HepG2 (cell line): ENCODE results near the gene SLC7A8. TPM values are rescaled to one million over a fixed set of nuclear protein-coding genes. Genes with fewer than 3 reads are reported as not detected.

ENCODE experiments used
- ARNTL ChIP-seq: sonication (generic); formaldehyde crosslinking; IDR thresholded peaks from 2 replicates; pipeline ENCODE4 v1.4.0; 2020; ENCODE audit warnings: mild to moderate bottlenecking, missing genetic modification reagents
- CCAR2 ChIP-seq: fragments of 200-400 bp; formaldehyde crosslinking; optimal IDR thresholded peaks from 2 replicates; pipeline ENCODE3; 2018; ENCODE audit warnings: low read depth, mild to moderate bottlenecking, low read length, moderate library complexity
- ELF4 ChIP-seq: sonication (generic); formaldehyde crosslinking; IDR thresholded peaks from 2 replicates; pipeline ENCODE4 v1.5.0; 2020; ENCODE audit warnings: missing genetic modification reagents, mild to moderate bottlenecking, moderate library complexity, borderline replicate concordance
- FIP1L1 ChIP-seq: fragments of 200-400 bp; formaldehyde crosslinking; IDR thresholded peaks from 2 replicates; pipeline ENCODE4 v1.6.1; 2018; ENCODE audit warnings: low read depth, mild to moderate bottlenecking, low read length, moderate library complexity, borderline replicate concordance; ENCODE audit not compliant: insufficient read depth
- FOXK2 ChIP-seq: fragments of 450-650 bp; IDR thresholded peaks from 2 replicates; pipeline ENCODE4 v1.6.1; 2016
- HOXA9 ChIP-seq: sonication (generic); formaldehyde crosslinking; IDR thresholded peaks from 2 replicates; pipeline ENCODE4 v1.8.1; 2022; ENCODE audit warnings: missing genetic modification reagents, mild to moderate bottlenecking, moderate library complexity, borderline replicate concordance
- JUN ChIP-seq: sonication (generic); formaldehyde crosslinking; IDR thresholded peaks from 2 replicates; pipeline ENCODE4 v1.4.0; 2020; ENCODE audit warnings: mild to moderate bottlenecking, missing genetic modification reagents
- KLF15 ChIP-seq: sonication (generic); formaldehyde crosslinking; IDR thresholded peaks from 2 replicates; pipeline ENCODE4 v1.8.1; 2023; ENCODE audit warnings: borderline replicate concordance, mild to moderate bottlenecking, inconsistent platforms, missing genetic modification reagents, mixed read lengths
- MTA1 ChIP-seq: sonication (generic); formaldehyde crosslinking; IDR thresholded peaks from 2 replicates; pipeline ENCODE4 v1.4.0; 2020; ENCODE audit warnings: missing genetic modification reagents, mild to moderate bottlenecking, borderline replicate concordance
- NCOR1 ChIP-seq: fragments of 200-600 bp; sonication (generic); IDR thresholded peaks from 2 replicates; pipeline ENCODE4 v1.7.0; 2017; ENCODE audit warnings: antibody characterized with exemption, low read length, borderline replicate concordance
- PAF1 ChIP-seq: IDR thresholded peaks from 2 replicates; pipeline ENCODE4 v1.6.1; 2016; ENCODE audit warnings: missing genetic modification reagents, missing compliant biosample characterization
- POGZ ChIP-seq: sonication (generic); formaldehyde crosslinking; IDR thresholded peaks from 2 replicates; pipeline ENCODE4 v1.4.0; 2020; ENCODE audit warnings: mild to moderate bottlenecking, missing genetic modification reagents
- RBM22 ChIP-seq: fragments of 200-400 bp; formaldehyde crosslinking; optimal IDR thresholded peaks from 2 replicates; pipeline ENCODE3; 2017; ENCODE audit warnings: mild to moderate bottlenecking, low read length, moderate library complexity
- ZBTB7B ChIP-seq: sonication (generic); formaldehyde crosslinking; IDR thresholded peaks from 2 replicates; pipeline ENCODE4 v1.4.0; 2020; ENCODE audit warnings: missing genetic modification reagents
- ZNF232 ChIP-seq: sonication (generic); formaldehyde crosslinking; IDR thresholded peaks from 2 replicates; pipeline ENCODE4 v1.4.0; 2020; ENCODE audit warnings: missing genetic modification reagents, borderline replicate concordance
- ZNF326 ChIP-seq: sonication (generic); formaldehyde crosslinking; IDR thresholded peaks from 2 replicates; pipeline ENCODE4 v1.4.0; 2020; ENCODE audit warnings: missing genetic modification reagents, borderline replicate concordance
- ZNF329 ChIP-seq: sonication (generic); formaldehyde crosslinking; IDR thresholded peaks from 2 replicates; pipeline ENCODE4 v1.9.0; 2021; ENCODE audit warnings: low read depth, mild to moderate bottlenecking, missing genetic modification reagents
- ZNF382 ChIP-seq: sonication (generic); formaldehyde crosslinking; IDR thresholded peaks from 2 replicates; pipeline ENCODE4 v1.5.0; 2020; ENCODE audit warnings: missing genetic modification reagents, mild to moderate bottlenecking, borderline replicate concordance
- polyA plus RNA-seq, 8 experiments: library from polyadenylated mRNA; depleted of rRNA in 3 of 8; stranded (reverse) in 7 of 8; unstranded in 1 of 8; fragments of >200 nt; fragmentation: Illumina TruSeq in 4 of 8; extraction: Trizol in 4 of 8; gene quantifications; 2 replicates each; pipeline versions ENCODE4 v1.2.1 to v1.2.3, GENCODE V29; 2011 to 2016; ENCODE audit warnings: low read depth in 4 of 8, missing spikeins in 1 of 8, mixed read lengths in 1 of 8; ENCODE audit not compliant: insufficient read depth in 1 of 8
- total RNA-seq, 5 experiments: library from RNA; depleted of rRNA; stranded (reverse); fragments of >200 nt; fragmentation: Illumina TruSeq; extraction: Trizol; gene quantifications; 2 replicates each; pipeline ENCODE4 v1.2.3, GENCODE V29; 2016; ENCODE audit warnings: low read depth in 1 of 5
- TF ChIP-seq, protein P1 (sequence below): sonication (generic); formaldehyde crosslinking; IDR thresholded peaks from 2 replicates; pipeline ENCODE4 v1.8.1; 2023; ENCODE audit warnings: mild to moderate bottlenecking, moderate library complexity, missing genetic modification reagents
- TF ChIP-seq, protein P2 (sequence below): sonication (generic); formaldehyde crosslinking; IDR thresholded peaks from 2 replicates; pipeline ENCODE4 v1.5.0; 2020; ENCODE audit warnings: mild to moderate bottlenecking, missing genetic modification reagents, borderline replicate concordance
- TF ChIP-seq, protein P3 (sequence below): sonication (generic); formaldehyde crosslinking; conservative IDR thresholded peaks from 2 replicates; pipeline ENCODE4 v1.4.0; 2020; ENCODE audit warnings: missing genetic modification reagents
- TF ChIP-seq, protein P4 (sequence below): sonication (generic); formaldehyde crosslinking; IDR thresholded peaks from 2 replicates; pipeline ENCODE4 v1.5.0; 2020; ENCODE audit warnings: missing genetic modification reagents
- TF ChIP-seq, protein P5 (sequence below): sonication (generic); formaldehyde crosslinking; IDR thresholded peaks from 2 replicates; pipeline ENCODE4 v1.8.0; 2022; ENCODE audit warnings: mild to moderate bottlenecking, missing genetic modification reagents, borderline replicate concordance

Gene SLC7A8
- total and polyA plus RNA-seq, 2 of the 13 experiments (the other 11 are each of a cell fraction or from before 2014, with no cell fraction given): 0.25 TPM; not detected in 1

DNA sequence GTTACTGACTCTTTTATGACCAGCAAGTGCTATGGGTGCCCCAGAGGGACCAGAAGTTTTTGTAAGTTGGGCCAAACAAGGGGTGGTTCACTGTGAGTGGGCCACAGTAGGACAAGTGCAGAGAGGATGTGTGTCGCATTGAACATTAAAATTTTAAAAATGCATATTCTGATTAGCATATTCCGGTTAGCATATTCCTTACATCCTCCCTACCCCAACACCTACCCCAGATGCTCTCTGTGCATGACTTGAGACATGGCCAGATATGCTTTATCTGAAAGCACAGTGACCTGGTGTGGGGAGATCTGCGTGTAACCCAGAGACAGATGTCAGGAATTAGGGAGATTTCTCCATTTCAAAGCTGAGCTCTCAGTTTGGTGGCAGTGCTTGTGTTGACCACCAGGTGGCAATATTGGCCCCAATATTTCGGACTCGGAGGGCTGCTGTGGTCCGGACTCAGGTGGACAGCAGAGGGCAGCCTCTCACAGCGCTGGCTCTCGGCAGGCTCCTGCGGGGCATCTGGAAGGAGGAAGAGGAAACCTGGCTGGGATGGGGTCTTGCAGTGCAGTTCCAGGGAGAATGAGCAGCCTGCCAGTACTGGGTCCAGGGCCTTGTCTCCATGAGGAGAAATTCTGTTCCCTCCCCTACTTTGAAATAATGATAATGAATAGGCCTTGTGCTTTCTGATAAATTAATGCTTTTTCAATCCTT, 62.8 kb downstream of the SLC7A8 start (continued):
- TF ChIP-seq, protein P1, sequence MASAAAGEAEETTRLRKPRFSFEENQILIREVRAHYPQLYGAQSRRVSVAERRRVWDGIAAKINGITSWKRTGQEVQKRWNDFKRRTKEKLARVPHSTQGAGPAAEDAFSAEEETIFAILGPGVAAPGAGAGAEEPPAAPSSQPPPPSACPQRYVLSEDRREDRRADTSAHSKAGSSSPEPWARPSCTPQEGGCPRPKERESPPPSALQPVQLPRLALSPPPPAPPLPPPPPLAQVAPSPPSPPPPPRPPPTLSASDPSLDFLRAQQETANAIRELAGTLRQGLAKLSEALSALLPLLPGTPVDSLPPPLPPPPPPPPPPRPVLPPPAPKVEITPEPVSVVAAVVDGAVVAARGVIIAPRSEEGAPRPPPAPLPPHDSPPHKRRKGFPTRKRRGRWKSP (CRISPR knock-in tag): peak; percentile 88
- TF ChIP-seq, protein P2, sequence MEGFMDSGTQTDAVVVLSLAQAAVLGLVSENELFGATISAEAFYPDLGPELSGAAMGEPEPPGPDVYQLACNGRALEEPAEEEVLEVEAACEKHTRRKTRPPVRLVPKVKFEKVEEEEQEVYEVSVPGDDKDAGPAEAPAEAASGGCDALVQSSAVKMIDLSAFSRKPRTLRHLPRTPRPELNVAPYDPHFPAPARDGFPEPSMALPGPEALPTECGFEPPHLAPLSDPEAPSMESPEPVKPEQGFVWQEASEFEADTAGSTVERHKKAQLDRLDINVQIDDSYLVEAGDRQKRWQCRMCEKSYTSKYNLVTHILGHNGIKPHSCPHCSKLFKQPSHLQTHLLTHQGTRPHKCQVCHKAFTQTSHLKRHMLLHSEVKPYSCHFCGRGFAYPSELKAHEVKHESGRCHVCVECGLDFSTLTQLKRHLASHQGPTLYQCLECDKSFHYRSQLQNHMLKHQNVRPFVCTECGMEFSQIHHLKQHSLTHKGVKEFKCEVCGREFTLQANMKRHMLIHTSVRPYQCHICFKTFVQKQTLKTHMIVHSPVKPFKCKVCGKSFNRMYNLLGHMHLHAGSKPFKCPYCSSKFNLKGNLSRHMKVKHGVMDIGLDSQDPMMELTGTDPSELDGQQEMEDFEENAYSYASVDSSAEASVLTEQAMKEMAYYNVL (CRISPR knock-in tag): no peak; the same call in 1 of the 2 replicates
- TF ChIP-seq FOXK2: no peak
- TF ChIP-seq, protein P3, sequence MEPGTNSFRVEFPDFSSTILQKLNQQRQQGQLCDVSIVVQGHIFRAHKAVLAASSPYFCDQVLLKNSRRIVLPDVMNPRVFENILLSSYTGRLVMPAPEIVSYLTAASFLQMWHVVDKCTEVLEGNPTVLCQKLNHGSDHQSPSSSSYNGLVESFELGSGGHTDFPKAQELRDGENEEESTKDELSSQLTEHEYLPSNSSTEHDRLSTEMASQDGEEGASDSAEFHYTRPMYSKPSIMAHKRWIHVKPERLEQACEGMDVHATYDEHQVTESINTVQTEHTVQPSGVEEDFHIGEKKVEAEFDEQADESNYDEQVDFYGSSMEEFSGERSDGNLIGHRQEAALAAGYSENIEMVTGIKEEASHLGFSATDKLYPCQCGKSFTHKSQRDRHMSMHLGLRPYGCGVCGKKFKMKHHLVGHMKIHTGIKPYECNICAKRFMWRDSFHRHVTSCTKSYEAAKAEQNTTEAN (CRISPR knock-in tag): no peak
- no peak for TF ChIP-seq CCAR2
- TF ChIP-seq NCOR1: no peak
- no peak for TF ChIP-seq KLF15 (CRISPR knock-in tag)
- no peak for TF ChIP-seq HOXA9
- TF ChIP-seq FIP1L1: no peak
- no peak for TF ChIP-seq MTA1
- TF ChIP-seq, protein P4, sequence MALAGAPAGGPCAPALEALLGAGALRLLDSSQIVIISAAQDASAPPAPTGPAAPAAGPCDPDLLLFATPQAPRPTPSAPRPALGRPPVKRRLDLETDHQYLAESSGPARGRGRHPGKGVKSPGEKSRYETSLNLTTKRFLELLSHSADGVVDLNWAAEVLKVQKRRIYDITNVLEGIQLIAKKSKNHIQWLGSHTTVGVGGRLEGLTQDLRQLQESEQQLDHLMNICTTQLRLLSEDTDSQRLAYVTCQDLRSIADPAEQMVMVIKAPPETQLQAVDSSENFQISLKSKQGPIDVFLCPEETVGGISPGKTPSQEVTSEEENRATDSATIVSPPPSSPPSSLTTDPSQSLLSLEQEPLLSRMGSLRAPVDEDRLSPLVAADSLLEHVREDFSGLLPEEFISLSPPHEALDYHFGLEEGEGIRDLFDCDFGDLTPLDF: no peak
- TF ChIP-seq ZNF382 (CRISPR knock-in tag): no peak
- no peak for TF ChIP-seq ELF4 (CRISPR knock-in tag)
- TF ChIP-seq POGZ: 0 out of 2 replicates have a peak, but pooled peaks have one; percentile 33
- no peak; the same call in 1 of the 2 replicates for TF ChIP-seq ZNF329 (CRISPR knock-in tag)
- no peak for TF ChIP-seq PAF1 (CRISPR knock-in tag)
- no peak for TF ChIP-seq ARNTL
- no peak for TF ChIP-seq JUN (CRISPR knock-in tag)
- peak; percentile 65; the same call in 1 of the 2 replicates for TF ChIP-seq ZNF232
- TF ChIP-seq ZNF326: no peak
- peak; percentile 90 for TF ChIP-seq ZBTB7B (CRISPR knock-in tag)
- TF ChIP-seq RBM22: no peak
- TF ChIP-seq, protein P5, sequence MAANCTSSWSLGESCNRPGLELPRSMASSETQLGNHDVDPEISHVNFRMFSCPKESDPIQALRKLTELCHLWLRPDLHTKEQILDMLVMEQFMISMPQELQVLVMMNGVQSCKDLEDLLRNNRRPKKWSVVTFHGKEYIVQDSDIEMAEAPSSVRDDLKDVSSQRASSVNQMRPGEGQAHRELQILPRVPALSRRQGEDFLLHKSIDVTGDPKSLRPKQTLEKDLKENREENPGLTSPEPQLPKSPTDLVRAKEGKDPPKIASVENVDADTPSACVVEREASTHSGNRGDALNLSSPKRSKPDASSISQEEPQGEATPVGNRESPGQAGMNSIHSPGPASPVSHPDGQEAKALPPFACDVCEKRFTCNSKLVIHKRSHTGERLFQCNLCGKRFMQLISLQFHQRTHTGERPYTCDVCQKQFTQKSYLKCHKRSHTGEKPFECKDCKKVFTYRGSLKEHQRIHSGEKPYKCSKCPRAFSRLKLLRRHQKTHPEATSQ: 0 out of 2 replicates have a peak, but pooled peaks have one; percentile 69
